CMK (cell line): Measurements from ENCODE around the gene MAP3K3.
A peak's percentile ranks its signal among the peaks of the same experiment; 100 is the strongest.

Source experiments
- DNase-seq: peaks from one replicate; pipeline ENCODE4 v3.0.0-alpha.2; 2010; ENCODE audit warnings: low read depth

The MAP3K3 gene

GRCh38 chr17:63621684-63622573 lies at the start of gene MAP3K3:
Gene MAP3K3, plus strand, starts transcription at chr17:63622417. Its CDS starts 343 bp downstream, at chr17:63622760.
- DNase-seq: peak; percentile 99

GRCh38 chr17:63573634-63574033 lies 48.6 kb upstream of the MAP3K3 start:
- no peak for DNase-seq

- no peak for DNase-seq
Measured at GRCh38 chr17:63578027-63578768, 44.0 kb upstream of the MAP3K3 start.

GRCh38 chr17:63578769-63579111 lies 43.5 kb upstream of the MAP3K3 start:
- no peak for DNase-seq

- DNase-seq: no peak
Measured at GRCh38 chr17:63579633-63580032, 42.6 kb upstream of the MAP3K3 start.

- DNase-seq: no peak
Measured at GRCh38 chr17:63587770-63588169, 34.4 kb upstream of the MAP3K3 start.

GRCh38 chr17:63588797-63589196 lies 33.4 kb upstream of the MAP3K3 start:
- DNase-seq: no peak

- DNase-seq: no peak
Measured at GRCh38 chr17:63589646-63590045, 32.6 kb upstream of the MAP3K3 start.

GRCh38 chr17:63592797-63593196 lies 29.4 kb upstream of the MAP3K3 start:
- no peak for DNase-seq

- DNase-seq: no peak
Measured at GRCh38 chr17:63595132-63595531, 27.1 kb upstream of the MAP3K3 start.

GRCh38 chr17:63596856-63597586 lies 25.2 kb upstream of the MAP3K3 start:
- no peak for DNase-seq

GRCh38 chr17:63598281-63598680 lies 23.9 kb upstream of the MAP3K3 start:
- DNase-seq: no peak

GRCh38 chr17:63600569-63601438 lies 21.4 kb upstream of the MAP3K3 start, which contains the start of gene TACO1:
Gene TACO1, plus strand, starts transcription at chr17:63600895. Its CDS starts 189 bp downstream, at chr17:63601084.
- peak; percentile 57 for DNase-seq

- DNase-seq: no peak
Measured at GRCh38 chr17:63601439-63602371, 20.5 kb upstream of the MAP3K3 start.

GRCh38 chr17:63609816-63610573 lies 12.2 kb upstream of the MAP3K3 start:
- no peak for DNase-seq

GRCh38 chr17:63610854-63611253 lies 11.4 kb upstream of the MAP3K3 start:
- DNase-seq: no peak

GRCh38 chr17:63611354-63611753 lies 10.9 kb upstream of the MAP3K3 start:
- no peak for DNase-seq

- no peak for DNase-seq
Measured at GRCh38 chr17:63613663-63614062, 8.6 kb upstream of the MAP3K3 start.

GRCh38 chr17:63621229-63621683 lies 961 bp upstream of the MAP3K3 start:
- no peak for DNase-seq
